HG02571 (cell line): Measurements from ENCODE around the gene ADAM15.
A peak's percentile ranks its signal among the peaks of the same experiment; 100 is the strongest.

Source experiments
- ATAC-seq: cut with Tn5 transposase; IDR thresholded peaks from one replicate; pipeline ENCODE4 v1.9.1; 2021; ENCODE audit warnings: mild to moderate bottlenecking, moderate library complexity; ENCODE audit not compliant: unreplicated experiment

The ADAM15 gene

DNA sequence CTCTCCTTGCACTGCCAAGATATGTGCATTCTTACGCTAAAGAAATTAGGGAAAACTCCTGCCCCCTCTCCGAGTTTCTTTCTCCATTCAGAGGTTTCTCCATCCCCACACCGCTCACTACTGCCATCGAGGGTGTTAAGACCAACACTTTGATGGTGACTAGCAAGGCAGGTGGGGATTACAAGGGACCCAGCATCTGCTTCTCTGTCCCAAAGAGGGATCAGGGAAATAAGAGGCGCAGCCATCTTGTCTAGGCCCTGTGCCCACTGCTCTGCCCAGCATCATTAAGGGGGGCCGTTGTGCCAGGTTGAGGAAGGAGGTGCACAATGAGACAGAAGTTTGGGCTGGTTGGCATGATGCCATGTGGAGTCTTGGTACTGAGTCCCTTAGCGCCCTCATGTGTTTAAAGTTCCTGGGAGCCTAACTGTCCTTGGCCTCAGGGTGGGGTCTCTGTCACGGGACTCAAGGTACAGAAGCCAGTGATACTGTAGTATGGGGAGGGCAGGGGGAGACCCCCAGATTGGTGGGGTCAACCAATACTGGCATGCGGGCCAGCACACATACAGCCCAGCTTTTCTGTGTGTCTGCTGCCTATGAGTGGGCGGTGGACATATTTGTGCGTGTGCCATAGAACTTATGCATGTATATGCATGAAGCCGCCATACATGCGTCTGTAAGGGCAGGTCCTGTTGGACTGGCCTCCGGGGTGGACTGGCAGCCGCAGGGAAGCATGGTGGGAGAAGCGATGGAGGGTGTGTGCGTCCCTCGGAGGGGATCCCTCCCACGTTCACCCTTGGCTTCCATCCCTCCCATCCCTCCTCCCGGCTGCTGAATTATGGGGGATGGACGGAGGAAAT lies 33.0 kb downstream of the ADAM15 start:
- ATAC-seq: no peak

DNA sequence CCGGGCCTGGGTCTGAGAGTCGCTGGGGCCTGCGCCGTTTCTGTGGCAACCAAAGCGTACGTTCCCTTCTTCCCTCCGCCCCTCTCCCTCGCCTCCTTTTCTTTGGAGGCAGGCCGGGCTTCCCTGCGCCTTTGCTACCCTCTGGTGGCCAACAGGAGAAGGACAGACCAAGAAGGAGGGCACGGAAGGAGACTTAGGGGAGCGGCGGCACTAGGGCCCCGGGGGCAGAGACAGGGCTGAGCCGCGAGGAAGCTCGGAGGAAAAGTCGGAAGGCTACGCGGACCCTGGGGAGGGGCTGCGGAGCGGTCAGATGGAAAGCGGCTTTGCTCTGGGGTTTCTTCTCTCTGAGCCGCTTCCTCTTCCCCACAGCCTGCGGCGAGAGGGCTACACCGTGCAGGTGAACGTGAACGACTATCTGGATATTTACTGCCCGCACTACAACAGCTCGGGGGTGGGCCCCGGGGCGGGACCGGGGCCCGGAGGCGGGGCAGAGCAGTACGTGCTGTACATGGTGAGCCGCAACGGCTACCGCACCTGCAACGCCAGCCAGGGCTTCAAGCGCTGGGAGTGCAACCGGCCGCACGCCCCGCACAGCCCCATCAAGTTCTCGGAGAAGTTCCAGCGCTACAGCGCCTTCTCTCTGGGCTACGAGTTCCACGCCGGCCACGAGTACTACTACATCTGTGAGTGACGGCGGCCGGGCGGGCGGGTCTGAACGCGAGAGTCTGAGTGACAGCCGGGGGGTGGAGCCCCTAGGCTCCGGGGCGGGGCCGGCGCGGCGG lies 33.8 kb downstream of the ADAM15 start:
- peak; percentile 76 for ATAC-seq

DNA sequence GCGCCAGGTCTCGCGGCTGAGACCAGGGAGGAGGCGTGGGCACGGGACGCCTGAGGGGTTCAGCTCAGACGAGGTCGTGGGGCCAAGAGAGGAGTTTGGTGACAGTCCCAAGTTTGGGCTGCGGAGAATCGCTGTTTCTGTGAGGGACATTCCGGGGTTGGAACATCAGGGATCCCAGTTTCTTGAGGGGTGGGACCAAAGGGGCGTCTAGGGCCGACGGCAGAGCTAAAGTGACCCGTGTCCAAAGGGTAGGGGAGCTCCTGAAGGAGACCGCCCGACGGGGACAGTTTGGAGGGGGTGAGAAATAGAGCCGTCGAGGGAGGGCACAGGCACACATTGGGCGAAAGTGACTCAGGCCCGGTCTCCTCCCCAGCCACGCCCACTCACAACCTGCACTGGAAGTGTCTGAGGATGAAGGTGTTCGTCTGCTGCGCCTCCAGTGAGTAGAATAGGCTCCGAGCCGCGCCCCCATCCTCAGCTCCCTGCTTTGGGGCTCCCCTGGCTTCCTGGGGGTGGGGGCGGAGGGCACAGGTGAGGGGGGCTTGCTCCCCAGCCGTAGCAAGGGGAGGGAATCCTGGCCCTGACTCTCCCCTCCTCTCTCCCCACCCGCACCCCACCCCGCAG lies 34.5 kb downstream of the ADAM15 start:
- ATAC-seq: no peak

DNA sequence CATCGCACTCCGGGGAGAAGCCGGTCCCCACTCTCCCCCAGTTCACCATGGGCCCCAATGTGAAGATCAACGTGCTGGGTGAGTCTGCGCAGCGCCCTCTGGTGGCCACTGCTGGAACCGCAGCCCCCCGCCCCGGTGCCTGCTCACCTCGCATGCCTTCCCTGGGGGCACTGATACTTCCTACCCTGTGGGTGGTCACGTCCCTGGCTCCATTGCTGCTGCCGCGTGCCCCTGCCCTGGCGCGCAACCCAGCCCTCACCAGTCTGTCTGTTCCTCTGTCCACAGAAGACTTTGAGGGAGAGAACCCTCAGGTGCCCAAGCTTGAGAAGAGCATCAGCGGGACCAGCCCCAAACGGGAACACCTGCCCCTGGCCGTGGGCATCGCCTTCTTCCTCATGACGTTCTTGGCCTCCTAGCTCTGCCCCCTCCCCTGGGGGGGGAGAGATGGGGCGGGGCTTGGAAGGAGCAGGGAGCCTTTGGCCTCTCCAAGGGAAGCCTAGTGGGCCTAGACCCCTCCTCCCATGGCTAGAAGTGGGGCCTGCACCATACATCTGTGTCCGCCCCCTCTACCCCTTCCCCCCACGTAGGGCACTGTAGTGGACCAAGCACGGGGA lies 35.1 kb downstream of the ADAM15 start:
- no peak for ATAC-seq

DNA sequence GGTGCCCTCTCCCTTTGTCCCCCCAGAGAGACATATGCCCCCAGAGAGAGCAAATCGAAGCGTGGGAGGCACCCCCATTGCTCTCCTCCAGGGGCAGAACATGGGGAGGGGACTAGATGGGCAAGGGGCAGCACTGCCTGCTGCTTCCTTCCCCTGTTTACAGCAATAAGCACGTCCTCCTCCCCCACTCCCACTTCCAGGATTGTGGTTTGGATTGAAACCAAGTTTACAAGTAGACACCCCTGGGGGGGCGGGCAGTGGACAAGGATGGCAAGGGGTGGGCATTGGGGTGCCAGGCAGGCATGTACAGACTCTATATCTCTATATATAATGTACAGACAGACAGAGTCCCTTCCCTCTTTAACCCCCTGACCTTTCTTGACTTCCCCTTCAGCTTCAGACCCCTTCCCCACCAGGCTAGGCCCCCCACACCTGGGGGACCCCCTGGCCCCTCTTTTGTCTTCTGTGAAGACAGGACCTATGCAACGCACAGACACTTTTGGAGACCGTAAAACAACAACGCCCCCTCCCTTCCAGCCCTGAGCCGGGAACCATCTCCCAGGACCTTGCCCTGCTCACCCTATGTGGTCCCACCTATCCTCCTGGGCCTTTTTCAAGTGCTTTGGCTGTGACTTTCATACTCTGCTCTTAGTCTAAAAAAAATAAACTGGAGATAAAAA lies 35.9 kb downstream of the ADAM15 start:
- no peak for ATAC-seq

DNA sequence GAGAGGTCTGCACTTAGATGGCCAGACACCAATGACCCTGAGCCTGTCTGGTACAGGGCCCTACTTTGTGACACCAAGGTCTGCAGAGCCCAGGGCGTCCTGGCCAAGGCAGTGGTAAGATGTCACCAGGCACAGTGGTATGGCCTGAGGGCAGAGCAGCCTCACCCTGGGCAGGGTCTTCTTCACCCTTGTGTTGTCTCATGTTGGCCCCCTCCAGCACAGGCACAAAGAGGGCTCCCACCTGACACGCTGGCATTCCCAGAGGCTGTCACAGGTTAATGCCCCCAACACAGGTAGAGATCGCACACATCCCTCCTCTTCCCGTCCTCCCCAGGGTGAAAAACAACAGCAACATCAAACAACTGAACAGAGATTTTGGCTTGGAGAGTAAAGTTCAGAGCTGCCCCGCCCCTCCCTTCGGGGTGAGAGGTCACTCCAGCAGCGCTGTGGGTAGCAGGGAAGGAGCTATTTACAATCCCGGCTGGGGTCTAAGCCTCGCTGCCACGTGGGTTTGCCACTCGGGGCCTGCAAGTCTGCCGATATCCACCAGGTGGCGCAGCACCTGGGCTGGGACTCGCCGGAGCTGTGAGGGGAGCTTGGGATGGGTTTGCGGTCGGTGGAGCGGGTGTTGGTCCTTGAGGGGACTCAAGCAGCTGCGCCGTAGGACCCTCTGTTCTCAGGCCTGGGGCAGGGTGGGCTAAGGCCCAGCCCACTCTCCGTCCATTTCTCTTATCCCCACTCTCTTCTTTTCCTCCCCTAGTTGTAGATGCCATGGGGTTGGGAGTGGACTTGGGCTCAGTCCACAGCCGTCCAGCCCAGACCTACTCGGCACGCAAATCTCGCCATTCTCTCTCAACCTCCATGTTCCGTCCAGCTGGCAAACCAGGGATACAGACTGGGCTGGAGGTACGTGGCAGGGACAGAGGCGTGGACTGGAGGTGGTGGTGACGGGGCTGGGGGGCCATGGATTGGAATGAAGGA lies 40.2 kb downstream of the ADAM15 start:
- ATAC-seq: no peak

DNA sequence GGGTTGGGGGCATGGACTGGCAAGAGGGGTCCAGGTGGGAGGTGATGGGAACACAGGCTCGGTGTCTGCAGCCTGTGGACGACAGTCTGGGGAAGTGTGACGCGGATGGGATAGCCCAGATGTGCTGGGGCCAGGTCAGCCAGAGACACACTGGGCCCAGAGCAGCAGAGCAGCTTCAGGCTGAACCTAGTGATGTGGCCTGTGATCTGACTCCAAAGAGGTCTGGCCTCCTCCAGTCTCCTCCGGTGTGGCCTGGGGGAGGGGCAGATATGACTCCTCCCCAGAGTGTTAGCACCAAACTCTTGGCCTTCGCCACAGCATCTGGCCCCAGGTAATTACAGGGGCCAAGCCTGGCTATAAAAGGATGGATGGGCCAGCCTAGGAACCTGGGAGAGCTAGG lies 41.0 kb downstream of the ADAM15 start:
- ATAC-seq: no peak

DNA sequence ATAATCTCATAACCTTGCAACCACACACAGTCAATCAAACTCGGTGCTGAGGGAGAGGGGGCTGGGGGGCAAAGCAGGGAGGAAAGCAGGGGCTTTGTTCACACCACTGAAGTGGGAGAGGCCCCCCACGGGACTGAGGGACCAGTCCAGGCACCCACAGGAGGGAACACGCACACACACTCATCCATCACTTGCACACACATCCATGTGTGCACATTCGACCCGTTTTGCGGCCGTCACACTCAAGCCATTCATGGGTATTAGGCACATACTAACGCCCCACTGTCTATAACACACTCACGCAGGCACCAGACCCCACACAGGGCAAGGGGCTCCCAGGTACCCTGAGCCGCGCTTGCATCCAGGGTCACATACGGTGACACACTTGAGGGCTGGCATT lies 41.5 kb downstream of the ADAM15 start:
- no peak for ATAC-seq

DNA sequence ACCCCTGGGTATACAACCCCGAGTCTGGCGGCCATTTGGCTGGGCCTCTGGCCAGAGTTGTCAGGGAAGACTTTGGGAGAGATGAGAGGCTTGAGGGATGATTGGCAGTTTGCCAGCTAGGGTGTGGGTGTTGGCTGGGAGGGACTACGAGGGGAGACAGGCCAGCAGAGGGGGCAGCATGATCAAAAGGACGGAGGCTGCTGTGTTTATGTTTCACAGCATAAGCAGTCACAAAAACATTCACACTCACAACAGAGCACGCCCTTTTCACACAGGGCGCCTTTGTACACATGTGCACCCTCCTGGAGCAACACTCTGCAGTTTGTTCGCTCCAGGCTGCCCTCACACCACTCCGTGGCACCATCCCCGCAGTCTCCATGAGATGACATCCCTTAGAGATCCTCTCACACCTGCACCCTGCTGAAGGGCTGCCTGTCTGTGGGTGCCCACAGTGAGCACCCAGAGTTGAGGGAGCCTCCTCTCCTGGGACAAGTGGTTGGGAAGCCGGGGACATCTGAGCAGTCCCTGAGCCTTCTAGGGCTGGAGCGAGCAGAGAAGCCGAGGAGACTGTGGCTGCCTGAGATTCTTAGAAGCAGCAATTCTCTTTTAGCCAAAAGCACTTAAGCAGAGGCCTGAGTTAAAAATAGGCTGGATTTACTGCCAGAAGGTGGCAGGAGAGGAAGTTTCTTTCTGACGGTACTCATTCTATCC lies 43.0 kb downstream of the ADAM15 start:
- ATAC-seq: no peak

DNA sequence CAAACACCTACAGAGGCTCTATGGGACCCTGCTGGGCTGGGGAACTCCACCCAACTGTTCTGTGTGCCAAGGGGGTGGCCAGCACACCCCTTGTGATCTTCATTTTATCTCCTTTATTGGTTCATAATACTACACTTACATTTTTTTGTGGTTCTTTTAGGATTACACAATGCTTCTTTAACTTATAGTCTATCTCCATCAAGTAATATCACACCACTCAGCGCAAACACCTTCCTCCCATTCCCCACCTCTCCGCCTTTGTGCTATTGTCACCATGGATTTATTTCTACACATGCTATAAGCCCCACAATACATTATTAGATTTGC lies 43.5 kb downstream of the ADAM15 start:
- ATAC-seq: no peak

DNA sequence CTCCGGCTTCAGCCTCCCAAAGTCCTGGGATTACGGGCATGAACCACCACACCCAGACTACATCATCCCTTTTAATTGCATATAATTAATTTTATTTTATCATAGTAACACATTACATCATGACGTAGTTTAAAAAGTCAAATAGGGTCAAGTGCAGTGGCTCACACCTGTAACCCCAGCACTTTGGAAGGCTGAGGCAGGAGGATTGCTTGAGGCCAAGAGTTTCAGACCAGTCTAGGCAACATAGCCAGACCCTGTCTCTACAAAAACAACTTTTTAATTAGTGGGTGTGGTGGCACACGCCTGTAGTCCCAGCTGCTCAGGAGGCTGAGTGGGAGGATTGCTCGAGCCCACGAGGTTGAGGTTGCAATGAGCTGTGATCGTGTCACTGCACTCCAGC lies 48.2 kb downstream of the ADAM15 start:
- no peak for ATAC-seq

DNA sequence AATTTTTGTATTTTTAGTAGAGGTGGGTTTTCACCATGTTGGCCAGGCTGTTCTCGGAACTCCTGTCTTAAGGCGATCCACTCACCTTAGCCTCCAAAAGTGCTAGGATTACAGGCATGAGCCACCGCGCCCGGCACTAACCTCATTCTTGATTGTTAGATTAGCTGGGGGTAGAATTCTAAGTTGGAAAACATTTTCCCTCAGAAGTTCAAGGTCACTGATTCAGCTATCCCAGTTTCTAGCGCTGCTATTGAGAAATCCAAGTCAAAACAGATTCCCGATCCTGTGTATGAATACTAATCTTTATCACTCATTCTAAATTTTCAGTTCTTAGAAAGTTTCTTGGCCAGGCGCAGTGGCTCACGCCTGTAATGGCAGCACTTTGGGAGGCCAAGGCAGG lies 52.2 kb downstream of the ADAM15 start:
- no peak for ATAC-seq

DNA sequence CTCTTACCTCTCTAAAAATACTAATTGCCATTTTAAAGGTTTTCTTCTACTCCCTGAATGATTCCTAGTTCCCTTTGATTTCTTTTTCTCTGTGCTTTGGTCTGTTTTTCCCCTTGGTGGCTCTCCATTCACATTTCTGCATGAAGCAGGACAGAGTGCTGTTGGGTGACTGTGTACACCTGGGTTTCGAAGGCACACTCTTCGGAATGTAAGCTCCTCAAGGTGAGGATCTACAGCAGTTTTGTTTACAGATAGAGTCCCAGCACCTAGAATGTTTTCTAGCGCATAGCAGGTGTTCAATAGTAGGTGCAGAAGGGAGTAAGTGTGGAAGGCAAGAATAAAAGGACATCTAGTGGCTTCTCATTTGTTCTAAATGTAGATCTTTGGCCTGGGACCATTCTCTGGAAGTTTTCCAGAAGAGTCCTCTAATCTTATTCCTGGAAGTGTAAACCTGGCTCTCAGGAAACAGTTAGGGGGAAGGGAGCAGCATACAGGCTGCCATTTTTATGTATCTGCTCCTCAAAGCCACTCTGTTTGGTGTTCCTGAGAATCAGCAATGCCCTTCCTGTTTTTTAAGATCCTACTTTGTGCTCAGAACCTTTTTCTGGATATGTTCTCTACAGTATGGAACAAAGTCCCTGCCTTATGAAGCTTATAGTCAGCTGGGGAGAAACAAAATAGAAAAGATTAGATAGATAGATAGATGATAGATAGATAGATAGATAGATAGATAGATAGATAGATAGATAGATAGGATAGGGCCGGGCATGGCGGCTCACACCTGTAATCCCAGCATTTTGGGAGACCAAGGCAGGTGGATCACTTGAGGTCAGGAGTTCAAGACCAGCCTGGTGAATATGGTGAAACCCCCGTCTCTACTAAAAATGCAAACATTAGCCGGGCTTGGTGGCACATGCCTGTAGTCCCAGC lies 53.8 kb downstream of the ADAM15 start:
- ATAC-seq: no peak

DNA sequence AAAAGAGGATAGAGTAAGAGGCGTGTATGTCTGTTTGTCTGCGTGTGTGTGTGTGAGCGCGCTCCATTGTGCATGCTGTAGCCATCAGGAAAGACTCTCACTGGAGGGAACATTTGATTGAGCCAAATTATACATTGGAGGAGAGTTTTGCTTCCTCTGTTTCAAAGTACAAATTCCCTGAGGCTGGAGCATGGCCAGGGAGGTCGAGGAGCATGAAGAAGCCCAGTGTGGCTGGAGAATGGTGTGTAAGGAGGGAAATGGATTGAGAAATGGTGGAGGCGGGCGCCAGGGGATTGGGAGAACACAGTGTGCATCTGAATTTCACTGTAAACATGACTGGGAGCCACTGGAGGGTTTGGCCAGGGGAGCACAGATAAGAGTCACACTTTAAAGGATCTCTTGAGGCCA lies 54.5 kb downstream of the ADAM15 start:
- no peak for ATAC-seq

DNA sequence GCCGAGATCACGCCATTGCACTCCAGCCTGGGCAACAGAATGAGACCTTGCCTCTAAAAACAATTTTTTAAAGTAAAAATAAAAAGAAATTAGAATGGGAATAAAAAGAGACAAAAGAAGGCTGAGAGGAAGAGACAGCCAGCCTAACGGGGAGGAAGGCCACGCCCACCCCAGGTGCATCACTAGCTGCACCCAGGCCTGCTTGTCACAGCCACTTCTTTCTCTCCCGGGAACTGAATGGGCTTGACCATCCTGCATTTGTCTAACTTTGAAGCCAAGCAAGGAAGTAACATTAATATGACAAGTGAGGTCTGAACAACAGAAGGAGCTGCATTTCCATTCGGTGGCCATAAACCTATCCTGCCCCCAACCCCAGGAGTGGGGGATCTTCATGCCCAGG lies 55.7 kb downstream of the ADAM15 start:
- ATAC-seq: no peak

DNA sequence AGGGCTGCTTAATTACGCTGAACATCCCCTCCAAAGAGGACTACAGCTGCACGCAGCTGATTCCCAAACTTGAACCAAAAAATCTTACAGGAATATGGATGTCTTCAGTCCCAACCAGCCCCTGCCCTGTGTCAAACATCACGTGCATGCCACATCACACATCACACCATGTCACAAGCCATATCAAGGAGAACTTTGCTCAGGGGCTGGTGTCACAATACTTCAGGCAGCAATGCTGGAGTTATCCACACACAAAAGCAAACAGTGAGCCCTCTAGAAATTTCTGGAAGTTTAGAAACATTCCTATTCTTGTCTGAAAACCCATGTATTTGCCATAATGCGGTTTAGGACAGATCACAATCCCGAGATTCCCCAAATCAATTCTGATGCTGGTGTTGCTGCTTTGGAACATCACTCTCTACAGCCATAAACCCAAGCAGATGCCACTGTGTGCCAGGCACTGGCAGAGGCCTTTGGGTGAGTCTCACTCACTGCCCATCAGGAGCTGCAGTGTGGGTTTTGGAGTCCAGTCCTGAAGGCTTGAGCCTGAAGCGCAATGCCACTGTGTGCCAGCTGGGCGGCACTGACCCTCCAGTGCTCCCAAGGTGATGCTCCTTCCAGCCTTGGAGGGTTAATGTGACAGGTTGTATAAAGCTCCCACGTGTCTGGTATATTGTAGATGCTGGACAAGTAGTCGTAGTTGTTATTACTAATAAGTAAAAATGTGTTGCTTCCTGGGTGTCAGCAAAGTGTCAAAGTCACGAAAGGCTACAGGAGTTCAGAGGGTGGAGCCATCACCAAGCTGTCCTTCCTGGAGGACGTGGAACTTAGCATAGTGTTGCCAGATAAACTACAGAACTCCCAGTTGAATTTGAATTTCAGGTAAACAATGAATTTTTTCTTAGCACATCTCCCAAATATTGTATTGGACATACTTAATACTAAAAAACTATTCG lies 56.5 kb downstream of the ADAM15 start:
- ATAC-seq: no peak

DNA sequence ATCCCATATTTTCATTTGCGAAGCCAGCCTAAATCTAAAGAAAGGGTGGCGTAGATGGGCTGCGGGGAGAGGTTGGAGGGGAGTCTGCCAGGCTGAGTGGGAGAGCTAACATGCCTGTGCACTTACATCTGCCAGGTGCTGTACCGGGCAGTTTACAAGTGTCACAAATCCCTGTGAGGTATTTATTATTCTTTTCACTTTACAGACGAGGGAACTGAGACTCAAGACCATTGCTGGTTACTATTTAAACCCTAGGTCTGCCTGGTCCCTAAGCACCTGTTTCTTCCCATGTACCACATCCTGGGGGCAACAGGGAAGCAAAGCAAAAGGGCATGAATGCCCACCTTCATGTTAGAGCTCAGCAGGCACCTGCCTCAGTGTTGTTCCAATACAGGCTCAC lies 57.2 kb downstream of the ADAM15 start:
- ATAC-seq: no peak
